CMK (cell line): Measurements from ENCODE around the gene HOXB7.

Source experiments
- DNase-seq: peaks from one replicate; pipeline ENCODE4 v3.0.0-alpha.2; 2010; ENCODE audit warnings: low read depth

Gene HOXB7

DNA sequence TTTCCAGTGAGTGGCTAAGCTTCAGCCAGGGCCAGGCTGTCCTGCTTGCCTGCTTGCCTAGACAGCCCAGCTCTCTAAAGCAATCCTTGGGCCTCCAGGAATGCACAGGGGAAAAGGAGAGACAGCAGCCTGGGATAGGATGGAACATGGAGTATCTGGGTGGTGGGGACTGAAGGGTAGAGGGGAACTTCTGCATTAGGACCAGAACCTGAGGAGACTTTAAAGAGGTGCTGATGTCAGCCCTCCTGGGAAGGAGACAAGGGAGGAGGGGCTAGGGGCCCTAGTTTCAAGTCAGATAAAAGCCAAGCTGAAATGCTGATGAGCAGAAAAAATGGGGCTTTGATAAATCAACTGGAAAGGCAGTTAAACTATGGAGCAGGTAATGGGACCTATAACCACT is 1.8 kb downstream of the HOXB7 start:
- no peak for DNase-seq

GRCh38 chr17:48608494-48608834 is 2.4 kb downstream of the HOXB7 start:
- DNase-seq, result no peak

DNA sequence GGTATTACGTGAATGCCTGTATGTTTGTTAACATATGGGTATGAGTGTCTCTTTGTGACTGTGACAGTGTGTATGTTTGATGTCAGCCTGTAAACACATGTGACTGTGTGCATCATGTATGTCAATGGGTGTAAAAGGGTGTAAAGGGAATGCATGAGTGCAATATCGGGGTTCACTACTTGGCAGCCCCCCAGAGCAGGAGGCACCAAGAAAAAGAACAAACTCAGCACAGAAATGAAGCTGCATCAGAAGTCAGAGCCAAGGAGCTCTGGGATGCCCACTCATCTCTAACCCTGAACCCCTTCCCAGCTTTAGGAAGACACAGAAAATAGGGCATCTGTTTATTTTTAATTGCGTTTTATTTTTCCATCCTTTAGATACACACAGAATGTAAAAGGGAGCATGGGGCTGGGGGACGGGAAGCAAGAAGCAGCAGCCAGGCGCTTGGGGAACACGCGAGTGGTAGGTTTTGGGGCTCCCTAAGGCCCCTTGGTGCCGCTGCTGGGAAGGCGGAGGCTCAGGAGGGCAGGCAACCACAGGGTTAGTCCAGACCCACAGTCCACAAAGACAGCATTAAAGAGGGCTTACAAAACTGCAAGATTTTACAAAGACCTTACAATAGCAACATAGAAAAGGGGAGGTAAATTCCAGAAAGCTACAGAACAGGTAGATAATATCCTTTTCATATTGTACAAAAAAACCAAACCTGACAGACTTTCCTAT is 3.8 kb downstream of the HOXB7 start:
- no peak for DNase-seq

DNA sequence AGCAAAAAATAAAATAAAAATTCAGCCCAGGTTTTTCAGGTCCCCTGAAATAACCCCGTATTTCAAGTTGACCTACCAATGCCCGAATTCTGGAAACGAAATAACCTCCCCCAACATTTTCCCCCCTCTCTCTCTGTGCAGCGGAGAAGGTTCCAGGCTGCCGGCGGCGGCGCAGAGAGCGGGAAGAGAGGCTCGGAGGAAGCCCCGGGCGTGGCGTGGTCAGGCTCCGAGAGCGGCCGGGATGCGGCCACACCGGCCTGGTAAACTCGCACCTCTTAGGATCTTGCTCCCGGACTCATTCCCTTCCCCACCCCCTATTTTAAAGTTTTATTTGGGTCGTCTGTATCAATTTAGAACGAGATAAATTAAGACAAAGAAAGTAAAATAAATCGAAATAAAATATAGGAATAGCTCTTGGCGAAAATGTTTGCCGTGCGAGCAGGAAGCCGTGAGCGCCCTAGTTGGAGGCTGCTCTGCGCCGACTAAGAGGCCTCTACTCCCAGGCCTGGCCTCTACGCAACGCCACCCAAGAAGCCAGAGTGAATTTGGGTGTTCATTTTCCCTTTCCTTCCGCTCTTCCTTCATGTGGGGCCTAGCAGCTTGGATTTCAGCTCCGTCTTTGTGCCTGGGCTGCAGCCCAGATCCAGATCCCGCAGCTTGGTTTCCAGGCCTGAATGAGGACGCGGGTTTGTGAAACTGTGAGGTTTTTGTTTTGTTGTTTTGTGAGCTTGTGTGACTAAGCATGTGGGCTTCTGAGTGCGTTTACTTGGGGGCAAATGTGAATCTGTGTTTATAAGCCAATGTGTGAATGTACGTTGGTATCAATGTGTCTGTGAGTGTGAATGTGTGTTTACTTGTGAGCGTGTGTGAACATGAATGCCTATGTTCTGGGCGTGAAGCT is 4.6 kb downstream of the HOXB7 start:
- no peak for DNase-seq

DNA sequence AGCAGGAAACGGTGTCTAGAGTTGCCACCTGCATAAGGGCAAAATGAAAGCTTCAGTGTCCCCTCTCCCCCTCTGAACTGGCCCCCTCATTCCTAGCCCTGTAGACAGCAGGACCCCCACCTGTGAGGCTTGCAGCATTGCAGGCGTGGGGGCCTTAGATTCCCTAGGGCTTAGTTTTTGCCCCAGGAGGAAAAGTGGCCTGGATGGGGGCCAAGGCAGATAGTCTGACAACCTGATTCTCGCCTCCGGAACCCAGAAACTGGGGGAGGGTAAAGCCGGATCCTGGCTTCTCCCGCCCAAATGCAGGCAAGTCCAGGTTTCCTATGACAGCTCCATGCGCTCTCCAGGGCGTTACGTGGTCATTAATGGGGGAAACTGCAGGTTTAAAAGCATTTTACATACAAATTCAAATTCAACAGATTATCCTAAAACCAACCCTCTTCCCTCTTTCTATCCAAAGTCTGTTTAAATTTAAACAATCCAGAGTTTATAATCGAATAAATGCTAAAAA is 5.4 kb downstream of the HOXB7 start:
- DNase-seq, result no peak

GRCh38 chr17:48604770-48605329 is 6.0 kb downstream of the HOXB7 start, which contains the start of gene HOXB6:
HOXB6 (minus strand) TSS chr17:48604986; CDS start chr17:48598150, 6,836 bp downstream.
- DNase-seq, result no peak

- DNase-seq, result no peak
Measured at GRCh38 chr17:48603959-48604769, 6.7 kb downstream of the HOXB7 start.

DNA sequence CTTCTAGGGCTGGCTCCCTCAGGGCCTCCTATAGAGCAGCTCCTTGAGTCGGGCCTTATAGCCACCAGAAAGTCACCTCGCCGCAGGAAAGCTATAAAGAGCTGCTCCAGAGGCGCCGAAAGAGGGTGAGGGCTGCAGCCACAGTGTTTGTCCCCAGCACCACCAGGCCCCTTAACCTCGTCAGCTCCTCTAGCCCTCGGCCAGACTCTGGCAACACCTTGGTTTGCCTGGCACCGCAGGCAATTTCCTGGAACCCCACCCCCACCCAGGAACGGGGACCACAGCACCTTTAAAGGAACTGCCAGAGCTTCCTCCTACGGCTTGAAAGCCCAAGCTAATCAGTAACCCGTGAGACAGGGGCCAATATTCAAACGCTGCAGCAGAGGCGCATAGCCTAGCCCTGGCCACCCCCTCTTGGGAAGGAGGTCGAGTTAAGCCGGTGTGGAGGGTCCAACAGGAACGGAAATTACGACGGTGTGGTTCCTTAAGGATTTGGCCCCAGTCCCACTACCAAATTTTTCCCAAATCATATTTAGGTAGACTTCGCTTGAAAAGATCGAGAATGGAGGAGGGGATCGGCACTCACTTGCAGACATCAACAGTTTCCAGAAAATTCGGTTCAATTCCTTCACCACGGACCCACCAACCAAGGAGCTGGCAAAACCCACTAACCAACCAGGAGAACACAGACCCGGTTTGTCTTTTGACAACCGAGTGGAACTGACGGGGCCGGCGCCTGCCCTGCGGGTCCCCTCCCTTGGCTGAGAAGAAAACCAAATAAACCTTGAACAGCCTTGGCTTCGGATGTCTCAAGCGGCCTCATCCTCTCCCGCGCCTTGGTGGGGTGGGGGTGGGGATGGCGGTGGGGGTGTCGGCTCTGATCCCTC is 9.0 kb downstream of the HOXB7 start:
- no peak for DNase-seq

GRCh38 chr17:48601207-48601538 is 9.6 kb downstream of the HOXB7 start:
- no peak for DNase-seq

DNA sequence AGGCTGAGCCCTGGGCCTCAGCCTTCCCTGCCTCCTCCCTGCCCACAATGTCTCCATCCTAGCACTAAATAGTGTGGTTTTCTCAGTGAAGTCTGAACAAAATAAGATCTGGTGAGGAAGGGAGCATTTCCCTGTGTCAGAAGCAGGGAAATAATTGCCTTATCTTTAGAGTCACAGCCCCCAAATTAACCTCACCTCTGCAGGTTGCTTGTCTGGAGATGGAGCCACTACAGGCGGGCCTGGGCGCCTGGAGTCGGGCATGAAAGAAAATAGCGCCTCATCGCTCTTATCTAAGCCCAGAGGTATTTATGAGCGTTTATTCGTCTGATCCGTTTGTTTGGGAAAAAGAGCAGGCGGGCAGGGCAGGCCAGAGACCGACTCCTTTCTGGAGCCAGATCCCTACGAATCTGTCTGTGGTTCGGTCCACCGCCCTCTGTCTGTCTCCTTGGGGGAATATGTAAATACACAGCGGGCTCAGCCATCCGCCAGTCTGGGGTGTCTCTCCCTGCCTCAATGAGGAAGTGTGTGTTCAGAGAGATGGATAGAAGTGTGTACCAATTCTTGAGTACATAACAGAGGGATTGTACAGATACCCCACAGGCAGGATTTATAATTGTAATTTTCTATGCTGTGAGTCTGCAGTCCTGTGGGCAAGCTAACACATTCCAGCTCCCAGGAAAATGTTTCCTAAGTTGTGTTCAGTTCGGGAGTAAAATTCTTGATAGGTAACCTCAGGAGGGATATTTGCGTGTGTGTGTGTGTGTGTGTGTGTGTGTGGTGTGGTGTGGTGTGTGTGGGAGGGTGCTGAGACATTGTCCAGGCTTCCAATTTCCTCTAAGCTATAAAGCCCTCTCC is 10.3 kb downstream of the HOXB7 start:
- DNase-seq, result no peak

GRCh38 chr17:48599354-48599753 is 11.5 kb downstream of the HOXB7 start:
- DNase-seq, result no peak

GRCh38 chr17:48598736-48599135 is 12.1 kb downstream of the HOXB7 start:
- DNase-seq, result no peak

DNA sequence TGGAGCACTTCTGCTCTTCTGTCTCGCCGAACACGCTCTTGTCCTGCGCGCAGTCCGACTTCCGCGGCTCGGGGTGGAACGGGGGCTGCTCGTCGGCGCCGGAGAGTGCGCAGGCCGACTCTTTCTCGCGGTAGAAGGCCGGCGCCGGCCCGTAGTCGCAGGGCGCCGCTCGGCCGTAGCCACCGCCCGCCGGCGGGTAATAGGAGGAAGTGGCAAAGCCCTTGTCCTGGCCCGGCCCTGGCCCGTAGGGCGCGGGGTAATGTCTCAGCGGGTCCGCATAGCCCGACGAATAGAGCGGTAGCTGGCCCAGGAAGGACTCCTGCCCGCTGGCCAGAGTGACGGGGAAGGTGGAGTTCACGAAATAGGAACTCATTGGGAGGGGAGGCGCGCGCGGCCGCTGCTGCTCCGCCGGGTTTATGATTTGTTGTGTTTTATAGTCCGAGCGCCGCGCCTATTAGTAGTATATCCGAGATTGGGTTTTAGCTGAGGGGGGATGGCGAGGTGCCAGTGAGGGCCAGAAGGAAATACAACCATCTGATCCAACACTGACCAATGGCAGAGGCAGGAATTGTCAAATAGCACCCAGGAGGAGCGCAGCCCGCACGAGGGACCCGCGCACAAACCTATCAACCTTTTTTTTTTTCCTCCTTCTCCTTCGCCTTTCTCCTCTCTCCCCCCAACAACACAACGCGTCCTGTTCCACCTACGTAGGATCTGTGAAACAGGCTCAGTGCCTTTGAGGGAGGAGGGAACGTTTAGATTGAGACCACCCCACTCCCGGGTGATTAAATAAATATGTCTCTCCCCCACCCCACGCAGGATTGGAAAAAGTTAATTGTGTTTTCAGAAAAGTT is 12.8 kb downstream of the HOXB7 start:
- no peak for DNase-seq

GRCh38 chr17:48597528-48597777 is 13.4 kb downstream of the HOXB7 start:
- no peak for DNase-seq

- DNase-seq, result no peak
Measured at GRCh38 chr17:48596735-48597527, 13.9 kb downstream of the HOXB7 start.

- DNase-seq, result no peak
Measured at GRCh38 chr17:48596000-48596734, 14.7 kb downstream of the HOXB7 start.

- DNase-seq, result no peak
Measured at GRCh38 chr17:48595278-48595999, 15.4 kb downstream of the HOXB7 start.
